Globus pallidus (tissue), 1 donor: ENCODE results near the gene KIF1A.
"Not testable (repeated sequence)": the region's sequence is repeated elsewhere in the genome, so short reads cannot be mapped to it uniquely, and the experiment has no call there.

Experiments
- DNase-seq: peaks from one replicate; pipeline ENCODE4 v3.0.0-alpha.2; 2015; ENCODE audit warnings: low spot score

KIF1A gene

DNA sequence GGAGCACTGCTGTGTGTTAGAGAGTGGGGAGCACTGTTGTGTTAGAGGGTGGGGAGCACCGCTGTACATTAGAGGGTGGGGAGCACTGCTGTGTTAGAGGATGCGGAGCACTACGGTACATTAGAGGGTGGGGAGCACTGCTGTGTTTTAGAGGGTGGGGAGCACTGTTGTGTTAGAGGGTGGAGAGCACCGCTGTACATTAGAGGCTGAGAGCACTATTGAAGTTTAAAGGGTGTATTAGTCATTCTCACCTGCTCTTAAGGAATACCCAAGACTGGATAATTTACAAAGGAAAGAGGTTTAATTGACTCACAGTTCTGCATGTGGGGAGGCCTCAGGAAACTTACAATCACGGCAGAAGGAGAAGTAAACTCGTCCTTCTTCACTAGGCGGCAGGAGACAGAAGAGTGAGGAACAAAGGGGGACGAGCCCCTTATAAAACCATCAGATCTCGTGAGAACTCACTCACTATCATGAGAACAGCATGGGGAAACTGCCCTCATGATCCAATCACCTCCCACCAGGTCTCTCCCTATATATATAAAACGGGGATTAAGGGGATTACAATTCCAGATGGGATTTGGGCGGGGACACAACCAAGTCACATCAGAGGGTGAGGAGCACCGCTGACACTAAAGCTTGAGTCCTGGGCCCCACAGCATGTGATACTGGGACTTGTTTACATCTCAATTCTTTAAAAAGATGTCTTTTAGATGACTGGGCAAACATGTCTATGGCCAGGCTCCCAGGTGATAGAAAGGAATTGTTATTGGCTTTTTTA lies 29.1 kb upstream of the KIF1A start:
- no peak for DNase-seq

DNA sequence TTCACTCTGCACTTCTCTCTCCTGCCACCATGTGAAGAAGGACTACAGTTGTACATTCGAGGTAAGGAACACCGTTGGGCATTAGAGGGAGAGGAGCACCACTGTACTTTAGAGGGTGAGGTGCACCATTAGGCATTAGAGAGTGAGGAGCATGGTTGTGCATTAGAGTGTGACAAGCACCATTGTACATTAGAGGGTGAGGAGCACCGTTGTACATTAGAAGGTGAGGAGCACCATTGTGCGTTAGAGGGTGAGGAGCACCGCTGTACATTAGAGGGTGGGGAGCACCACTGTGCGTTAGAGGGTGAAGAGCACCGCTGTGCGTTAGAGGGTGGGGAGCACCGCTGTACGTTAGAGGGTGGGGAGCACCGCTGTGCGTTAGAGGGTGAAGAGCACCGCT lies 27.8 kb upstream of the KIF1A start:
- no peak for DNase-seq

GRCh38 chr2:240846873-240847595 lies 27.0 kb upstream of the KIF1A start:
- DNase-seq: no peak

- DNase-seq: not testable (repeated sequence)
Observed at GRCh38 chr2:240846309-240846708, 26.3 kb upstream of the KIF1A start.

GRCh38 chr2:240840435-240841060 lies 20.5 kb upstream of the KIF1A start:
- peak; percentile 79 for DNase-seq

DNA sequence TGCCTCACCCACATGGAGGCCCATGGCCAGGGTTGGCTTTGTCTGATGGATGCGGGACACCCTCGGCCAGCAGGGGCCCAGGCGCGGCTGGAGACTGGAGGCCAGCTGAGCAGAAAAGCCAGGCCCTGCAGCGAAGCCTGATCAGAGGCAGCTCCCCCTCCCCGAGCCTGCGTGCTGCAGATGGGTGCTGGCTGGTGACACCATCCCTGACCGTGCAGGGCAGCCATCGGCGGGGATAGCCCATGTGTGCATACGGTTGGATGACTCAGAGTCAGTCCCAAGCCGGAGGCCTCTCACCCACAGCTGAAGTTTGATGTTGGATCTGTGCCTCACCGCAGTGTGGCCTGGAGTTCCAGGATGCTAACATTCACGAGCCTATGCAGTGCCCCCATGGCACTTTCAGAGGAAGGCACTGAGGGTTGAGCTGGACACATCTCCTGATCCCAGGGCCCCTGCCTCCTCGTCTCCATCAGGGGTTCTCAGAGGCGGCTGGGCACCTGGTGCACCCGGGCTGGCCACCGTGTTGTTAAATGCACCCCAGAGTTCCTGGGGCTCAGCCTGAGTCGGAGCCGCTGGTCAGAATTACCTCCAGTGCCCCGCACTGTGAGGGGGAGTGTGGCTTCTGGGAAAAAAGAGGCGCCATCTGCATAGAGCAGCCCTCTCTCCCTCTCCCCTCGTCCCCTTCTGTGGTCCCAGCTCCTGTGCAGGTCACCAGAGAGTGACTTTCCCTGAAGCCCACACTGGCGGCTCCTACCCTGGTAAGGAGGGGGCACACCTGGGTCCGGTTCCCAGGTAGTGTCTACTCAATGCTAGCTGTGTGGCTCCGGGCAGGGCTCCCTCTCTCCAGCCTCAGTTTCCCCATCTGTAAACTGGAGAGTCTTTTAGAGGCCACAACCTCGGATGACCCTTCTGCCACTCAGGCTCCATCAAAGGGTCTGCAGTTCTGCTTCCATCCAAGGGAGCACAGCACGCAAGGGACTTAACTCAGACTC lies 19.4 kb upstream of the KIF1A start:
- DNase-seq: no peak

DNA sequence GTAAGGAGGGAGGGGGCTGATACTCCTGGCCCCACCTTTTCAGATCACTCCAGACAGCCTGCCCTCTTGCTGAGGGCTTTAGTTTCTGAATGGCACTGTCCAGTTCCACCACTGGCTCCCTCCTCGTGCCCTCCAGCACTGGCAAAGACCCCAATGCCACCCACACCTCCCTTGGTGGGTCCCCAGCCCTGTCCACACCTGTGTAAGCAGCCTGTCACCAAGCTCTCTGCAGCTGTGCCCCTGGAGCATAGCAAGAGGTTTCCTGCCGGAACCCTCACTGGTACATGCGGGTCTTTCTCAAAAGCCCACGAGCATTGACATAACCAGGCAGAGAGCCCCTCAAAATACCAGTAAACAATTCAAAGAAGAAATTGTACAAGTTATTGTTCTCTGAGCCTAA lies 17.6 kb upstream of the KIF1A start:
- no peak for DNase-seq

DNA sequence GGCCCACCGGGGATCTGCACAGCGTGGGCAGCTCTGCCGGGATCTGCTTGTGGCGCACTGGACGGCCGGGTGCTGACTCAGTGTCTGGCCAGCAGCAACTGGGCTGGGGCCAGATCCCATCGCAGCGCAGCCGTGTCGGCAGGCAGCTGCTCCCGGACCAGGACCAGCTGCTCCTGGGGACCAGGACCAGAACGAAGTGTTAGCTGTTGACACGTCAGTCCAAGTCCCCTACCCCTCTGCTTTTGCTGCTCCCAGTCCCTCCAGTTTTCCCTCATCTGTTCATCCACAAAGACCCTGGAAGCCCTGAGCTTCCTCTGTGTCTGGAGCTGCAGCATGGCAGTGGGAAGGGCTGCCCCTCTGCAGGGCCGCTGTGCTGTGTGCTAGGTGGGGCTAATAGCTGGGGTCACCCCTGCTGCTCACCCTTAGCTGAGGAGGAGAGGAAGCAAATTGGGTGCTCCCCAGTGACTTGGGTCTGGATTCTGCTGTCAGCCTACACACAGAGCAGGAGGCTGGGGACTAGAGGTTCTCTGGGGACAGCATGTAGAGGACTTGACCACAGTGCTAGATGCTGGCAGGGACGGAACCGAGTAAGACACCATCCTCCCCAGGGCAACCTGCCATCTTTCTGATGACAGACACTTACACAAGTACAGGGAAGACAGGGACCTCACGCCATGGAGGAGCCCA lies 16.9 kb upstream of the KIF1A start:
- peak; percentile 62 for DNase-seq

DNA sequence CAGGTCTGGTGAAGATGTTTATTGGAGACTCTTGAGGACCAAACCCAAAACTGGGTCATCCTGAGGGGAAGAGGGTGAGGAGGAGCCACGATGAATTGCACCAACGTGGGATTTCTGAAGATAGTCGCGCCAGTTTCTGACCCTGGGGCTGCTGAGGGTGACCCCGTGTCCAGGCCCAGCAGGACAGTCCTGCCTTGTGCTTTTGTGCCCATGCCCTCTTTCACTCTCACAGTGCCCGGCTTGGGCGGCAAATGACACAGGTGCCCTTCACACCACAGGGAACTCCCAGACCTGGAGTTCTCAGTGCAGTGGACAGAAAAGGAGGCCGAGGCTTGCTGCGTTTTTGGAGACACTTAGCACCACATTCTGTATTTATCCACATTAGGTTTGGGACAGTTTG lies 15.5 kb upstream of the KIF1A start:
- DNase-seq: no peak

GRCh38 chr2:240834377-240834975 lies 14.5 kb upstream of the KIF1A start:
- no peak for DNase-seq

DNA sequence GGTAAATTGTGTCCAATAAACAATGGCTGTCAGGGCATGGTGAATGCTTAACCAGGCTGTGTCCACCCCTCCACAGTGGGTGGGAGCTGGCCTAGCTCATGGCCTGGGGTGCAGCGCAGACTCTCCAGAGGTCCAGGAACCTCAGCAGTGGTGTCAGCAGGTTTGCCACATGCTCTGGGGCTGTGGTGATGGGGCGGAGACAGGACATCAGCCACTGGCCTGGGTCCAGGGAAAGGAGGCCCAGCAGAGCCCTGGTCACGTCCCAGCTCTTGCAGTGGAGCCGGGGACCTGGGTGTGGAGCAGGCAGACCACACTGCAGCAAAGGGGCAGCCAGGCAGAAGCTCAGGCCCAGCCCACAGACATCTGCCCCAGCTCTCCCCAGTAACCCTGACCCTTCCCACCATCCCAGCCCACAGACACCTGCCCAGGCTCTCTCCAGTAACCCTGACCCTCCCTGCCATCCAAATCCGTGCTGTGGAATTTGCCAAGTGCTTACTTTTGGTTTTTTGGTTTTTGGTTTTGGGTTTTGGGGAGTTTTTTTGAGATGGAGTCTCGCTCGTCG lies 13.8 kb upstream of the KIF1A start:
- no peak for DNase-seq

DNA sequence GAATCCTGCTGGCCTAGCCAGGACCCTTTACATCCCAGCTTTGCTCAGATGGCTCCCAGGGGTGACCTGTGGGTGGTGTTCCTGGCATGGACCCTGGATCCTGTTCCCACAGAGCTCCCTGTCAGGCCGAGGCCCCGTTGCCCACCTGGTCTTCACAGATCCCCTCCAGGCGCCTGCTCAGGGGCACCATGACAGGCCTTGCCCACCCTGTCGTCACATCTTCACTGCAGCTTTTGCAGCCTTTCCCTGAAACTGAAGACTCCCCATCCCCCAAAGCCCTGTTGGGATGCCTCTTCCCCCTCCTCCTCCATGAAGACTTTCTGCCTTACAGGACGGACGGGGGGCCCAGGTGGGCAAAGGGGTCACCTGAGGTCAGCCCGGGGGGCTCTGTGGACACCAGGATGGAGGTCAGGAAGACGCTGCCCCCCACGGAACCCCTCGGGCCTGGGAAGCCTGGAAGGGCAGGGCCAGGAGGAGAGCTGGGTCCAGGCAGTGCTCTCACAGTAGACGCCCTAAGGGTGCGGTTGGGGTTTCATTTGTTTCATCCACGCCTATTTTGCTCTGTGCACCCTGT lies 13.0 kb upstream of the KIF1A start:
- no peak for DNase-seq

DNA sequence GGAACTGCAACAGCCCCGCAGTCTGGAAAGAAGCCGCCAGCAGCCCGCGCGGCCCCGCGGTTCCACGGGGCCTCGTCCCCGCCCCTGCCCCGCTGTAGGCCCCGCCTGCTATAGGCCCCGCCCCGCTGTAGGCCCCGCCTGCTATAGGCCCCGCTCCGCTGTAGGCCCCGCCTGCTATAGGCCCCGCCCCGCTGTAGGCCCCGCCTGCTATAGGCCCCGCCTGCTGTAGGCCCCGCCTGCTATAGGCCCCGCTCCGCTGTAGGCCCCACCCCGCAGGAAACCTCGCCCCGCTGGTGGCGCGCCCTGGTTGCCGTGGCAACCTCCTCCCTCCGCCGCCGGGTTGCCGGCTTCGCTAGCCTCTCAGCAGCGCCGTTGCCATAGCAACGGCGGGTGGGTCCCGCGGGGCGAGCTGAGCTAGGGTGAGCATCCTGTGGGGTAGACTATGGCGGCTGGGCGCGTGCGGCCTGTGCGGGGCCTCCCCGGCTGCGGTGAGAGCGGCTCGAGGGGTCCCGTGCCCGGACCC lies 12.2 kb upstream of the KIF1A start:
- DNase-seq: peak; percentile 92

GRCh38 chr2:240831594-240832204 lies 11.7 kb upstream of the KIF1A start:
- DNase-seq: no peak

DNA sequence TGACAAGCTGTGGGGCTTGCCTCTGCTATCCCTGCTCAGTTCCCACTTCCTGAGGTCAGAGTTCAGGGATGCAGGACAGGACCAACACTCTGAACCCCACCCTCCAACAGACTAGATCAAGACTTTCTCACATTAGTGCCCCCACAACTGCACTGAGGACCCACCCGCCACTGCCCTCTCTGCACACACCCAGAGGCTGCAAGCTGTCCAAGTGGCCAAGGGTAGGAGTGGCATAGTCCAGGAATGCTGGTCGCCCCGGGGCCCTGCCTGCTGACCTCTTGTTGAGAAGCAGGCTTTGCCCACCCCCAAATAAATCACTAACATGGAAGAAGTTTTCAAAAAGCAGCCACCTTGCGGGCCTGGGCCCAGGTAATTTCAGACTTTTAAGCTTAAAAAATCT lies 5.5 kb upstream of the KIF1A start:
- DNase-seq: no peak

DNA sequence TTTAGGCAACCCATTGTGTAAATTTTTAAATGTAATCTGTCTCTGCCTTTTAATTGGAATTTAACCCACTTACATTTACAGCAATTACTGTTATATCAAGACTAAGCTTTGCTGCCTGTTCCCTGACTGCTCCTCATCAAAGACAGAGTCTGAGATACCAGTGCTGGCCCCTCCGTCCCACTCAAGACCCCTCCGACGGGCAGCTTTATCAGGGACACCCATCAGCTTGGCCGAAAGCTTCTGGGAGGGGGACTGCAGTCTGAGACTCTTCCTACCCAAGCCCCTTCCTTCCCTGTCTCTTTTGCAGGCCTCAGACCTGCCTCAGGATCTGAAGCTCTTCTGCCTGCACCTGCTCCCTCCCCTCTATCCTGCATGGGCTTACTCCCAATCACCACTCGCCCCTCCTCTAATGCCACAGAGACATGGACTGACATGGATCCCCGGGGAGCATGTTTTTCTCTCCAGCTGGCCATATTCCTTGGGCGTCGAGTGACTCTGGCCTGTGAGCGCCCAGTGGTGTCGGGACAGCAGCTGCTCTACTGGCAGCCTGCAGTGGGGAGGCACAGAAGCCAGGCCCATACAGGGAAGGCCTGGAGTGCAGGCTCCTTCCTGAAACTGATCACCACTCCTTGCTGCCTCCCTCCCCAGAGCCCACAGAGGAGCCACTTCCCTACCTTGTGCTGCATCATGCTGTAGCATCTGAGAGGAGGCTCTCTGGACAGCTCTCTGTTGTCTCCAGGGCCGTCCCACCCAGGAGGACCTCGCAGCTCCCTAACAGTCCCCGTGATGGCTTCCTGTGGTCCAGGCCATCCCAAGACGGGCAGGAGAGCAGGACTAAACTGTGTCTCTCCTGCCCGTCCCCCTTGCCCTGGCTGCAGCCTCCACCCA lies 3.7 kb upstream of the KIF1A start:
- no peak for DNase-seq

DNA sequence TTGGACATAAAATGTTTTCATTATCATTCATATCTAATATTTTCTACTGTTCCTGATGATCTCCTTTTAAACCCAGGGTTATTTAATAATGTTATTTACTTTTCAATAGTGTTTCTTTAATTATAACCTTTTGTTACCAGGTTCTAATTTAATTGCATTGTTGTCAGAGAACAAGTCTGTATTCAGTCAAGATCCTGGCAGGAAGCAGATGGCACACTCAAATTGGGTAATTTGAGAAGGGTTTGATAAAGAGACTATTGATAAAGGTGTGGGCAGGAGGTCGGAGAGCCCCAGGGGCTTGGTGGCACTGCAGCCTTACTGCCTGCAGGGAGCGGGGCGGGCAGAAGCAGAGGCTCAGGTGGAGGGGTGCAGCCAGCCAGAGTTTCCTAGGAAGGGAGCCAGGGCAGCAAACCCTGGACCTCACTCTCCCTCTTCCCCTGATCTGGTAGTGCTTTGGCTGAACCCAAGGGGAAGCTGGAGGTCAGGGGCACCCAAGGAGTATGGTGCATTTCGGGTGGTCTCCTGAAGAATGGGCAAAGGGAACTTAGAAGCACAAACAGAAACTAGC lies 2.3 kb upstream of the KIF1A start:
- no peak for DNase-seq

DNA sequence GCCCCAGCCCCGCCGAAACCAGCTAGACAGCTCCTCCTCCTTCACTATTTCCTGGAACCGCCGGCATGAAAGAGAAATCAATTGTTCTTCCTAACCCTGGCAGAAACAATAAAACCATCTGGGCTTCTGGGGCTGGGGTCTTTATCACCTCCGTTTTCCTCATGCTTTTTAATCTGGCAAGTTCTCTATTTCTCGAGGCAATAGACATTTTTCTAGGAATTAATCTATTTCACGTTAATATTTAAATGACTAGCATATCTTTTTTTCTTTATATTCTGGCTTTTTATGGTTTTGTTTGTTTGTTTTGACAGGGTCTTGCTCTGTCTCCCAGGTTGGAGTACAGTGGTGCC lies 1.4 kb upstream of the KIF1A start:
- no peak for DNase-seq
